HCT116 (cell line): Measurements from ENCODE around the gene PSMD4. TPM values are rescaled to one million over a fixed set of nuclear protein-coding genes. Genes with fewer than 3 reads are reported as not detected.

Experiments used
- ATAC-seq: fragments of 200-7000 bp; cut with Tn5 transposase; 2 replicates; pipeline ENCODE4 v1.9.1; 2020; ENCODE audit warnings: mild to moderate bottlenecking, moderate library complexity
- BruUV-seq: library from RNA; stranded (reverse); fragments of 400-500 nt; replicated peaks from 2 replicates; lab custom pipeline; 2021; lab: Mats Ljungman, UMichigan
- CTCF ChIA-PET: fragments of 300-600 bp; sonication (Branson Sonifier 250); formaldehyde crosslinking; loops from one replicate; lab custom pipeline; 2021; ENCODE audit warnings: antibody characterized with exemption; lab: Charles Lee
- POLR2A ChIA-PET: fragments of 300-600, 350-600 bp; sonication (Branson Sonifier 250); formaldehyde crosslinking; loops from one replicate; lab custom pipeline; 2021; ENCODE audit warnings: antibody characterized with exemption; lab: Charles Lee
- RAD21 ChIA-PET, 2 experiments: fragments of 300-600 bp; sonication (Branson Sonifier 250); formaldehyde crosslinking; loops; one replicate each; lab custom pipeline; 2023; ENCODE audit warnings: low total read pairs in 2 of 2; ENCODE audit not compliant: uncharacterized antibody in 2 of 2, unreplicated experiment in 2 of 2, low non-redundant PET in 1 of 2; lab: Charles Lee
- DNase-seq: peaks from one replicate; pipeline ENCODE4 v3.0.0-alpha.2; 2010; ENCODE audit warnings: low read depth, low spot score
- H2AFZ ChIP-seq: fragments of 200-600 bp; shearing (Covaris generic), sonication (generic); 2 replicates; pipeline ENCODE4 v1.6.1; 2017; ENCODE audit warnings: low read depth, mixed run types, mixed read lengths, antibody characterized with exemption, low read length; ENCODE audit not compliant: poor library complexity, severe bottlenecking
- H3K27ac ChIP-seq: 2 replicates; pipeline ENCODE4 v1.5.1; 2012; ENCODE audit warnings: low read depth, low read length
- H3K27me3 ChIP-seq: fragments of 200-600 bp; sonication (generic); 2 replicates; pipeline ENCODE4 v1.6.1; 2016; ENCODE audit warnings: mixed run types, low read length, mixed read lengths; ENCODE audit not compliant: insufficient read depth
- H3K36me3 ChIP-seq, 2 experiments: fragments of 200-500 bp in 1 of 2; fragments of 200-600 bp in 1 of 2; sonication (Bioruptor generic) in 1 of 2; sonication (generic) in 1 of 2; 2 replicates each; pipeline versions ENCODE4 v1.5.1 to v1.6.1; 2014 to 2016; ENCODE audit warnings: low read length in 2 of 2, inconsistent platforms in 1 of 2, mixed read lengths in 1 of 2, mixed run types in 1 of 2; ENCODE audit not compliant: insufficient read depth in 2 of 2, control insufficient read depth in 1 of 2
- H3K4me1 ChIP-seq, 2 experiments: fragments of 200-600 bp in 1 of 2; sonication (generic) in 1 of 2; 2 replicates each; pipeline versions ENCODE4 v1.5.1 to v1.6.1; 2012 to 2017; ENCODE audit warnings: low read length in 2 of 2, inconsistent platforms in 1 of 2, mild to moderate bottlenecking in 1 of 2, mixed read lengths in 1 of 2, mixed run types in 1 of 2, moderate library complexity in 1 of 2; ENCODE audit not compliant: insufficient read depth in 2 of 2, control insufficient read depth in 1 of 2
- H3K4me2 ChIP-seq: fragments of 200-600 bp; sonication (generic); 2 replicates; pipeline ENCODE4 v1.6.1; 2017; ENCODE audit warnings: mixed run types, low read length, mixed read lengths
- H3K4me3 ChIP-seq, 2 experiments: fragments of 200-600 bp in 1 of 2; sonication (generic) in 1 of 2; replicated peaks in 1 of 2; 2 replicates each; pipeline ENCODE4 v1.5.1; 2011 to 2016; ENCODE audit warnings: low read length in 2 of 2, control low read depth in 1 of 2, low read depth in 1 of 2, mild to moderate bottlenecking in 1 of 2, mixed read lengths in 1 of 2, mixed run types in 1 of 2
- H3K79me2 ChIP-seq: fragments of 200-600 bp; sonication (generic); 2 replicates; pipeline ENCODE4 v1.6.1; 2017; ENCODE audit warnings: mild to moderate bottlenecking, mixed run types, low read length, moderate library complexity, mixed read lengths; ENCODE audit not compliant: insufficient read depth
- H3K9ac ChIP-seq: fragments of 200-600 bp; sonication (generic); 2 replicates; pipeline ENCODE4 v1.6.1; 2016; ENCODE audit warnings: low read length, mixed read lengths
- H3K9me2 ChIP-seq: fragments of 200-600 bp; sonication (generic), shearing (Covaris generic); 2 replicates; pipeline ENCODE4 v1.6.1; 2017; ENCODE audit warnings: mixed run types, mild to moderate bottlenecking, moderate library complexity; ENCODE audit not compliant: insufficient read depth
- H3K9me3 ChIP-seq, 2 experiments: fragments of 200-500 bp in 1 of 2; fragments of 200-600 bp in 1 of 2; sonication (Bioruptor generic) in 1 of 2; sonication (generic) in 1 of 2; 2 replicates each; pipeline ENCODE4 v1.6.1; 2014 to 2017; ENCODE audit warnings: low read length in 2 of 2, mixed read lengths in 2 of 2, inconsistent platforms in 1 of 2, low read depth in 1 of 2, mild to moderate bottlenecking in 1 of 2, mixed run types in 1 of 2, moderate library complexity in 1 of 2; ENCODE audit not compliant: control insufficient read depth in 1 of 2, insufficient read depth in 1 of 2
- H4K20me1 ChIP-seq: fragments of 200-600 bp; sonication (generic), shearing (Covaris generic); 2 replicates; pipeline ENCODE4 v1.6.1; 2017; ENCODE audit warnings: mixed run types, mild to moderate bottlenecking, moderate library complexity; ENCODE audit not compliant: insufficient read depth
- ATF3 ChIP-seq: IDR thresholded peaks from 2 replicates; pipeline ENCODE4 v1.6.1; 2012
- CEBPB ChIP-seq: IDR thresholded peaks from 2 replicates; pipeline ENCODE4 v1.6.1; 2012; ENCODE audit warnings: low read depth
- ELF1 ChIP-seq: IDR thresholded peaks from 2 replicates; pipeline ENCODE4 v1.6.1; 2012; ENCODE audit warnings: low read depth, borderline replicate concordance
- EZH2phosphoT487 ChIP-seq: fragments of 200-600 bp; IDR thresholded peaks from 2 replicates; pipeline ENCODE4 v1.6.1; 2018; ENCODE audit warnings: antibody characterized with exemption, borderline replicate concordance
- SP1 ChIP-seq: IDR thresholded peaks from 2 replicates; pipeline ENCODE4 v1.6.1; 2012; ENCODE audit warnings: low read depth
- SRF ChIP-seq: IDR thresholded peaks from 2 replicates; pipeline ENCODE4 v1.6.1; 2012; ENCODE audit warnings: low read depth
- TCF7L2 ChIP-seq: IDR thresholded peaks from 2 replicates; pipeline ENCODE4 v1.7.0; 2011; ENCODE audit warnings: borderline replicate concordance, inconsistent platforms; ENCODE audit not compliant: insufficient read depth, insufficient read length; ENCODE audit errors: extremely low read depth
- YY1 ChIP-seq: IDR thresholded peaks from 2 replicates; pipeline ENCODE4 v1.6.1; 2011; ENCODE audit warnings: low read length, low read depth, moderate library complexity, mild to moderate bottlenecking; ENCODE audit not compliant: insufficient replicate concordance; ENCODE audit errors: extremely low read depth
- ZBTB33 ChIP-seq: IDR thresholded peaks from 2 replicates; pipeline ENCODE4 v1.6.1; 2011; ENCODE audit warnings: mild to moderate bottlenecking, low read length, moderate library complexity; ENCODE audit not compliant: insufficient replicate concordance; ENCODE audit errors: extremely low read depth
- ZFX ChIP-seq: fragments of 450-650 bp; IDR thresholded peaks from 2 replicates; pipeline ENCODE4 v1.6.1; 2017
- intact Hi-C: fragments of 100-400 bp; cut with micrococcal nuclease; formaldehyde crosslinking; loops from 2 replicates; pipeline ENCODE4 v1.10.0; 2022
- total RNA-seq: library from RNA; stranded (reverse); gene quantifications from one replicate; pipeline ENCODE4 v1.2.1, GENCODE V29; 2021; ENCODE audit not compliant: unreplicated experiment

Gene PSMD4
- total RNA-seq, 1 experiment from 2014 or later: 225 TPM

- Histone ChIP-seq H2AFZ (no peak overlapping the region), H3K36me3 (peaks cover 63 to 87% of the 10 kb centered on the region in 2 experiments)
- POLR2A ChIA-PET: no interaction called here
- TF ChIP-seq EZH2phosphoT487: no peak
- TF ChIP-seq ATF3: no peak
- TF ChIP-seq TCF7L2: no peak
- no peak for TF ChIP-seq ELF1
- TF ChIP-seq ZFX: no peak
- TF ChIP-seq YY1: no peak
- no peak for TF ChIP-seq ZBTB33
- no peak for TF ChIP-seq SRF
- no peak for TF ChIP-seq SP1
- no peak for TF ChIP-seq CEBPB
- TF ChIP-seq, all 23 proteins: peak for 0
- no peaks in the 10 kb centered on the region for H3K27me3 ChIP-seq
- H3K4me1 ChIP-seq: no peaks in the 10 kb centered on the region
- no peaks in the 10 kb centered on the region for H3K9me2 ChIP-seq
- no peak overlapping the region for H3K27ac ChIP-seq
- H3K9me3 ChIP-seq: no peaks in the 10 kb centered on the region
- CTCF ChIA-PET: interaction anchor here (1.7 kb wide), 1 partner anchor 10 kb away, joined by 5 read pairs; no protein-coding TSS in a partner anchor
- RAD21 ChIA-PET: no interaction called here
- H3K9ac ChIP-seq: no peak overlapping the region
- H3K79me2 ChIP-seq: peaks cover 5% of the 10 kb centered on the region; the same call in 1 of the 2 replicates
- H3K4me3 ChIP-seq: no peak overlapping the region
- no TSS peak for BruUV-seq
- DNase-seq (no peak), ATAC-seq (no peak)
- H4K20me1 ChIP-seq: no peaks in the 10 kb centered on the region
- H3K4me2 ChIP-seq: no peak overlapping the region
- intact Hi-C loops: loop anchor here (10.0 kb wide), 1 partner anchor 218 kb away; no protein-coding TSS in a partner anchor
Measured at GRCh38 chr1:151242442-151242841, 12.1 kb upstream of the PSMD4 start.
